ENCODE data around the gene MLLT6. TPM values are rescaled to one million over a fixed set of nuclear protein-coding genes. Genes with fewer than 3 reads are reported as not detected.

Gene MLLT6
- total RNA-seq, 4 donors from 2014 or later = 68.7 to 272 (median 100) TPM

GRCh38 chr17:38685491-38685890 is 19.6 kb upstream of the MLLT6 start:
- H3K9me3 ChIP-seq = no peaks in the 10 kb centered on the region
- TF ChIP-seq POLR2AphosphoS5 (IDR thresholded peaks at IDR 0.05) (no peak), POLR2A (IDR thresholded peaks at IDR 0.05) (no peak), EP300 (IDR thresholded peaks at IDR 0.05; ENCODE audit: low read depth) (no peak)
- TF ChIP-seq, protein P1, sequence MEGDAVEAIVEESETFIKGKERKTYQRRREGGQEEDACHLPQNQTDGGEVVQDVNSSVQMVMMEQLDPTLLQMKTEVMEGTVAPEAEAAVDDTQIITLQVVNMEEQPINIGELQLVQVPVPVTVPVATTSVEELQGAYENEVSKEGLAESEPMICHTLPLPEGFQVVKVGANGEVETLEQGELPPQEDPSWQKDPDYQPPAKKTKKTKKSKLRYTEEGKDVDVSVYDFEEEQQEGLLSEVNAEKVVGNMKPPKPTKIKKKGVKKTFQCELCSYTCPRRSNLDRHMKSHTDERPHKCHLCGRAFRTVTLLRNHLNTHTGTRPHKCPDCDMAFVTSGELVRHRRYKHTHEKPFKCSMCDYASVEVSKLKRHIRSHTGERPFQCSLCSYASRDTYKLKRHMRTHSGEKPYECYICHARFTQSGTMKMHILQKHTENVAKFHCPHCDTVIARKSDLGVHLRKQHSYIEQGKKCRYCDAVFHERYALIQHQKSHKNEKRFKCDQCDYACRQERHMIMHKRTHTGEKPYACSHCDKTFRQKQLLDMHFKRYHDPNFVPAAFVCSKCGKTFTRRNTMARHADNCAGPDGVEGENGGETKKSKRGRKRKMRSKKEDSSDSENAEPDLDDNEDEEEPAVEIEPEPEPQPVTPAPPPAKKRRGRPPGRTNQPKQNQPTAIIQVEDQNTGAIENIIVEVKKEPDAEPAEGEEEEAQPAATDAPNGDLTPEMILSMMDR (IDR thresholded peaks at IDR 0.05) = no peak
- intact Hi-C loops (cut with DNase I; ENCODE audit: low total_unique reads) (no loop called here), in situ Hi-C loops (cut with MboI; ENCODE audit: low pct_ligation_motif_present in 1 of 4, low pct_unique_long_range_greater_than_20kb in 1 of 4, low sequenced_read_pairs in 3 of 4) (no loop called here)
- DNase-seq = peak; percentile 21
- WGBS, 2 donors (ENCODE audit: low coverage in 1 of 2) = 85 to 87% methylated on average over 3 to 12 of the region's 12 CpGs
- no peak overlapping the region for H3K27ac ChIP-seq
- H3K36me3 ChIP-seq = no peaks in the 10 kb centered on the region
- H3K4me3 ChIP-seq = no peak overlapping the region
- no peaks in the 10 kb centered on the region for H3K4me1 ChIP-seq
- H3K27me3 ChIP-seq = no peaks in the 10 kb centered on the region

DNA sequence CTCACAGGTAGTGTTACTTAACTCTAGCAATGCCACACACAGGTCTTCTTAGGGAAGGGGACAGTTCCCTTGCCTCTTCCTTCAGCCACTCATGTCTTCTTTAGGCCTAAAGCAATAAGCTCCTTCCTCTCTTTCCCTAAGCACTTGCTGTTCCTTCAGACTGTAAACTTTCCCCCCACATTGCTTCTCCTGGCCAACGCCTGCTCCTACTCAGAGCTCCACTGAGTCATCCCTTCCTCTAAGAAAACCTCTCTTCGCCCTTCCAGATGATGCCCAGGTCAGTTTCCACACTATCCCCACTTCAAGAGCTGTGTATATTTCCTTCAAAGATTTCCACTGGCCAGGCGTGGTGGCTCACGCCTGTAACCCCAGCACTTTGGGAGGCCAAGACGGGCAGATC is 17.8 kb upstream of the MLLT6 start:
- H3K27me3 ChIP-seq = no peaks in the 10 kb centered on the region
- H3K4me3 ChIP-seq = no peak overlapping the region
- intact Hi-C loops (cut with DNase I; ENCODE audit: low total_unique reads) = no loop called here
- no peaks in the 10 kb centered on the region for H3K4me1 ChIP-seq
- no peak for TF ChIP-seq POLR2A (IDR thresholded peaks at IDR 0.05)
- TF ChIP-seq, protein P1 (IDR thresholded peaks at IDR 0.05) = no peak
- no peak for TF ChIP-seq POLR2AphosphoS5 (IDR thresholded peaks at IDR 0.05)
- TF ChIP-seq EP300 (IDR thresholded peaks at IDR 0.05; ENCODE audit: low read depth) = no peak
- in situ Hi-C loops (cut with MboI; ENCODE audit: low pct_ligation_motif_present in 1 of 4, low pct_unique_long_range_greater_than_20kb in 1 of 4, low sequenced_read_pairs in 3 of 4) = no loop called here
- H3K9me3 ChIP-seq = no peaks in the 10 kb centered on the region
- DNase-seq = no peak
- 71 to 92% methylated on average over 2 to 5 of the region's 5 CpGs for WGBS, 2 donors (ENCODE audit: low coverage in 1 of 2)
- no peaks in the 10 kb centered on the region for H3K36me3 ChIP-seq
- no peak overlapping the region for H3K27ac ChIP-seq

GRCh38 chr17:38690386-38690785 is 14.7 kb upstream of the MLLT6 start:
- Histone ChIP-seq H3K4me3 (no peak overlapping the region), H3K9me3 (no peaks in the 10 kb centered on the region), H3K36me3 (no peaks in the 10 kb centered on the region), H3K27me3 (no peaks in the 10 kb centered on the region), H3K4me1 (peaks cover 4 to 16% (median 7%) of the 10 kb centered on the region in 4 donors), H3K27ac (no peak overlapping the region)
- TF ChIP-seq, protein P1 (IDR thresholded peaks at IDR 0.05) = no peak
- TF ChIP-seq POLR2AphosphoS5 (IDR thresholded peaks at IDR 0.05) (no peak), POLR2A (IDR thresholded peaks at IDR 0.05) (no peak), EP300 (IDR thresholded peaks at IDR 0.05; ENCODE audit: low read depth) (no peak)
- DNase-seq = no peak
- WGBS, 2 donors (ENCODE audit: low coverage in 1 of 2) = 93% methylated on average over 4 of the region's 4 CpGs; no CpG with 5 or more reads in 1 of the 2 donors
- in situ Hi-C loops (cut with MboI; ENCODE audit: low pct_ligation_motif_present in 1 of 4, low pct_unique_long_range_greater_than_20kb in 1 of 4, low sequenced_read_pairs in 3 of 4) = no loop called here
- intact Hi-C loops (cut with DNase I; ENCODE audit: low total_unique reads) = no loop called here

- no peaks in the 10 kb centered on the region for H3K9me3 ChIP-seq
- H3K27me3 ChIP-seq = no peaks in the 10 kb centered on the region
- no peak overlapping the region for H3K27ac ChIP-seq
- 80 to 85% methylated on average over 4 of the region's 4 CpGs for WGBS, 2 donors (ENCODE audit: low coverage in 1 of 2)
- no peaks in the 10 kb centered on the region for H3K36me3 ChIP-seq
- no peak for DNase-seq
- H3K4me3 ChIP-seq = no peak overlapping the region
- peaks cover 4 to 16% (median 7%) of the 10 kb centered on the region in 4 donors for H3K4me1 ChIP-seq
- intact Hi-C loops (cut with DNase I; ENCODE audit: low total_unique reads) (no loop called here), in situ Hi-C loops (cut with MboI; ENCODE audit: low pct_ligation_motif_present in 1 of 4, low pct_unique_long_range_greater_than_20kb in 1 of 4, low sequenced_read_pairs in 3 of 4) (no loop called here)
- TF ChIP-seq POLR2AphosphoS5 (IDR thresholded peaks at IDR 0.05) (no peak), EP300 (IDR thresholded peaks at IDR 0.05; ENCODE audit: low read depth) (no peak), POLR2A (IDR thresholded peaks at IDR 0.05) (no peak)
- TF ChIP-seq, protein P1 (IDR thresholded peaks at IDR 0.05) = no peak
Observed at GRCh38 chr17:38691154-38691553, 13.9 kb upstream of the MLLT6 start.
